Measurements from ENCODE around the gene RNF220. TPM values are rescaled to one million over a fixed set of nuclear protein-coding genes. Genes with fewer than 3 reads are reported as not detected.

Gene RNF220
- total and polyA plus RNA-seq, 9 donors = 58.0 to 101 (median 64.7) TPM

DNA sequence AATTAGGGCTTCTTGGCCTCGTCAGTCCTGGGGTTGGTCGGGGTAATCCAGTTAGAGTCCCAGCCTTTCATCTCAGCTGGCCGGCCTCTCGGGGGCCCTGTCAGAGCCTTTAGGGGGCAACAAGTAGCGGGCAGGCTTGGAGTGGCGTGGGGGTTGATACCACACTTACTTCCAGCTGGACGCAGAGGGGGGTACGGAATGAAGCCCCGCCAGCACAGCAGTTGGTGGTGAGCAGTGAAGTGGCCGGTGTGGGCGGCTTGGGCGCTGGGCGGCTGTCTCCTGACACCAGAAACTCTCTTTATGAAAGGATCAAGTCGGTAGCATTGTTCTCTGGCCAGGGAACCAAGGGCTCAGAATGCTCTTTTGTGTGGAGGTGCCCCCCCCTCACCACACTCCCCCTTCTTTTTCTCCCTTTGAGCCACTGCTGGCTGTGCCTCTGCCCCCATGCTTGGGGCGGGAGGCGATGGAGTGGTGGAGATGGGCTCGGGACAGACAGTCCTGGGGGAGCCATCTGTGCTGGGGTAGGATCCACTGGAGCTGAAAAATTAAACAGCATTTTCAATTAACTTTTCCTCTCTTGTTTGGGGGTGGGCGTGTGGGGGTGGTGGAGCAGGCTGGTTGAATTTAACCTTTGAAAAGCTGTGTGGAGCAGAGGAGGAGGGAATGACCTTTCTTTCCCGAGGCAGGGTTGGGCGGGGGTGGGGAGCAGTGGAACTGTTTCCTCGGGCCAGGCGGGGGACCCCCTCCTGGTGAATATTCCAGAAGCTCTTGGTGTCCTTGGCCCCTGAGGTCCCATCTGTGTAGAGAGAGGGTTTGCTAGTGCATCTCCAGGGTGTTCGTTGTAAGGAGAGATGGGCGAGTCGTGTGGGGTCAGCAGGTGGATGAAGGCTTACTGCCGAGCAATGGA is 102.7 kb downstream of the RNF220 start:
- intact Hi-C loops (cut with DNase I) = no loop called here
- 18 to 32% (median 20%) methylated on average over 26 of the region's 26 CpGs for WGBS, 3 donors
- no peak overlapping the region for H3K27ac ChIP-seq

DNA sequence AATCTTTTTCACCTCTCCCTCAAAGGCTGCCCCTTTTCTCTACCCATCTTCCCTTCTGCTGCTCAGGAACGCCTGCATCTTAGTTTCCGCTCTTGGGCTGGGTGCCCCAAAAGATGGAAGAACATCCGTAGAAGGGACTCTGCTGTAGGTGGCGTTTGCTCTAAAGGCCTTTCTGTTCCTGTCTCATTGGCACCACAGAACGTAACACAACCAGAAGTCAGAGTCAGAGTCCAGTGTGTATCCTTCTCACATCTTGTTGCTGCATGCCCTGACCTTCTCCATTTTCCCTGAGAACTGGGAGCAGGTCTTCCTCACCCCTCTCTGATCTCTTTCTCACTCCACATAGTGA is 103.3 kb downstream of the RNF220 start:
- DNase-seq = no peak
- TF ChIP-seq CTCF (IDR thresholded peaks at IDR 0.05) = no peak
- no peak for TF ChIP-seq POLR2A (IDR thresholded peaks at IDR 0.05)
- TF ChIP-seq EP300 (IDR thresholded peaks at IDR 0.05) = no peak
- H3K9me3 ChIP-seq = no peaks in the 10 kb centered on the region
- H3K27me3 ChIP-seq = no peaks in the 10 kb centered on the region
- H3K4me1 ChIP-seq (ENCODE audit: insufficient read depth) = no peaks in the 10 kb centered on the region
- no peak overlapping the region for H3K27ac ChIP-seq
- H3K36me3 ChIP-seq = no peaks in the 10 kb centered on the region
- 77 to 84% (median 82%) methylated on average over 5 of the region's 5 CpGs for WGBS, 3 donors
- intact Hi-C loops (cut with DNase I) = no loop called here
- H3K4me3 ChIP-seq = no peak overlapping the region

More for the DNA sequence above, 102.7 kb downstream of the RNF220 start:
- no peak for TF ChIP-seq POLR2A (IDR thresholded peaks at IDR 0.05)
- TF ChIP-seq EP300 (IDR thresholded peaks at IDR 0.05) = no peak
- no peak for TF ChIP-seq CTCF (IDR thresholded peaks at IDR 0.05)
- DNase-seq = no peak
- Histone ChIP-seq H3K36me3 (no peaks in the 10 kb centered on the region), H3K27me3 (no peaks in the 10 kb centered on the region), H3K4me3 (no peak overlapping the region), H3K9me3 (no peaks in the 10 kb centered on the region), H3K4me1 (ENCODE audit: insufficient read depth) (no peaks in the 10 kb centered on the region)

GRCh38 chr1:44511363-44511762 is 106.3 kb downstream of the RNF220 start:
- no peak for TF ChIP-seq CTCF (IDR thresholded peaks at IDR 0.05)
- no peak for TF ChIP-seq POLR2A (IDR thresholded peaks at IDR 0.05)
- no peak for TF ChIP-seq EP300 (IDR thresholded peaks at IDR 0.05)
- DNase-seq = no peak
- WGBS, 3 donors = 48 to 65% (median 53%) methylated on average over 3 of the region's 3 CpGs

GRCh38 chr1:44511769-44512168 is 106.7 kb downstream of the RNF220 start:
- Histone ChIP-seq H3K9me3 (no peaks in the 10 kb centered on the region), H3K4me1 (ENCODE audit: insufficient read depth) (no peaks in the 10 kb centered on the region), H3K27ac (no peak overlapping the region), H3K27me3 (no peaks in the 10 kb centered on the region), H3K36me3 (no peaks in the 10 kb centered on the region), H3K4me3 (no peak overlapping the region)
- TF ChIP-seq POLR2A (IDR thresholded peaks at IDR 0.05) = no peak
- no peak for TF ChIP-seq EP300 (IDR thresholded peaks at IDR 0.05)
- TF ChIP-seq CTCF (IDR thresholded peaks at IDR 0.05) = no peak
- DNase-seq = no peak
- WGBS, 3 donors = 42 to 59% (median 44%) methylated on average over 7 of the region's 7 CpGs
- intact Hi-C loops (cut with DNase I) = no loop called here

More at GRCh38 chr1:44511363-44511762, 106.3 kb downstream of the RNF220 start:
- Histone ChIP-seq H3K4me3 (no peak overlapping the region), H3K9me3 (no peaks in the 10 kb centered on the region), H3K36me3 (no peaks in the 10 kb centered on the region), H3K27ac (no peak overlapping the region), H3K27me3 (no peaks in the 10 kb centered on the region), H3K4me1 (ENCODE audit: insufficient read depth) (no peaks in the 10 kb centered on the region)
- intact Hi-C loops (cut with DNase I) = no loop called here
